Esophagus squamous epithelium (tissue), 4 donors: ENCODE data around the gene XPNPEP1.

ENCODE experiments used
- POLR2A ChIP-seq, 4 donors: fragments of 450-650 bp; IDR thresholded peaks; one replicate each; pipeline ENCODE4 v1.6.1; 2017; ENCODE audit warnings: antibody characterized with exemption in 4 of 4, mild to moderate bottlenecking in 4 of 4, moderate library complexity in 3 of 4
- TF ChIP-seq, protein P1 (sequence below), 6 experiments: fragments of 450-650 bp in 4 of 6; fragments of 200-600 bp in 2 of 6; sonication (generic) in 2 of 6; IDR thresholded peaks; one replicate each; pipeline ENCODE4 v1.5.1; 2016 to 2019; ENCODE audit warnings: antibody characterized with exemption in 6 of 6, mild to moderate bottlenecking in 4 of 6, moderate library complexity in 4 of 6

DNA sequence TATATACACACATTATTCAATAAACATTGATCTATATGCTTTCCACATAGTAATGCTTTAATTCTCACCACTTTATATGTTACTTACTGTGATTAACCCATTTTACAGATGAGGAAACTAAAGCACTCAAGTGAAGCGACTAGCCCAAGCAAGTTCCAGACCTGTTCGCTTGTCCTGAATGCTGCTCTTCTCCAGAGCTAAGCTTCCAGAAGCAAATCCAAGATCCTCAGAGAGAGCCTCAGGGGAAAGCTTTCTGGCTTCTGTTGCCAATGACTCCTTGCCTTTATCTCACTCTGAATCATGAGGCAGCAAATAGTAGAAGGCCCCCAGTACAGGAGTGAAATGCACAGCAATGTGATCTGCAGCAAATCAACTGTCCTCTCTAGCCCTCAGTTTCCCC, 32.2 kb downstream of the XPNPEP1 start:
- TF ChIP-seq, protein P1, sequence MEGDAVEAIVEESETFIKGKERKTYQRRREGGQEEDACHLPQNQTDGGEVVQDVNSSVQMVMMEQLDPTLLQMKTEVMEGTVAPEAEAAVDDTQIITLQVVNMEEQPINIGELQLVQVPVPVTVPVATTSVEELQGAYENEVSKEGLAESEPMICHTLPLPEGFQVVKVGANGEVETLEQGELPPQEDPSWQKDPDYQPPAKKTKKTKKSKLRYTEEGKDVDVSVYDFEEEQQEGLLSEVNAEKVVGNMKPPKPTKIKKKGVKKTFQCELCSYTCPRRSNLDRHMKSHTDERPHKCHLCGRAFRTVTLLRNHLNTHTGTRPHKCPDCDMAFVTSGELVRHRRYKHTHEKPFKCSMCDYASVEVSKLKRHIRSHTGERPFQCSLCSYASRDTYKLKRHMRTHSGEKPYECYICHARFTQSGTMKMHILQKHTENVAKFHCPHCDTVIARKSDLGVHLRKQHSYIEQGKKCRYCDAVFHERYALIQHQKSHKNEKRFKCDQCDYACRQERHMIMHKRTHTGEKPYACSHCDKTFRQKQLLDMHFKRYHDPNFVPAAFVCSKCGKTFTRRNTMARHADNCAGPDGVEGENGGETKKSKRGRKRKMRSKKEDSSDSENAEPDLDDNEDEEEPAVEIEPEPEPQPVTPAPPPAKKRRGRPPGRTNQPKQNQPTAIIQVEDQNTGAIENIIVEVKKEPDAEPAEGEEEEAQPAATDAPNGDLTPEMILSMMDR (IDR thresholded peaks at IDR 0.05) = no peak
- TF ChIP-seq POLR2A (IDR thresholded peaks at IDR 0.05) = no peak
